ENCODE measurements around the gene NOP14. TPM values are rescaled to one million over a fixed set of nuclear protein-coding genes. Genes with fewer than 3 reads are reported as not detected.

NOP14 gene
- total RNA-seq, 1 experiment from 2014 or later = 39.5 TPM

DNA sequence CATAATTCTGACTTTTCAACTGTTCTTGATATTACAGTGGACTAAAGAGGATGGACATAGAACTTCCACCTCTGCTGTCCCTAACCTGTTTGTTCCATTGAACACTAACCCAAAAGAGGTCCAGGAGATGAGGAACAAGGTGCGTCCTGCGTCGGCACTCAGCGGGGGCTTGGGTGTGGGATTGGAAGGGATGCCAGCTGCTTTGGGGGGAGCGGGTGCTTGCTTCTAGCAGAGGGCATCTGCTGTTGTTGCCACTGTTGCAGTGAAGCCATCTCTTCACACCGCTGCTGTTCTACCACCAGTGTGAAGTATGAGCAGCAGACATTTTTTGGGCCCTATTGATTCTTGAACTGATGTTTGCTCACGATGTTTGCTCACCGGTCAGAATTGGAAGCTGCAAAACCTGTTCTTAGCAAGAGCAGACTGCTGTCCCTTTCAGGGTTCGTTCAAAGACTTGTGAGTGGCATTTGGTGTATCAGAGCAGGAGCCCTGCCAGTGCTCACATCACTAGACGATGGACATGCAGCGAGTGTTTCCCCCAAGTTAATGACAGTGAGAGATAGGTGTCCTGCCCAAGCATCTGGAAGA lies 55.4 kb downstream of the NOP14 start:
- Histone ChIP-seq H3K4me1 (no peaks in the 10 kb centered on the region), H3K4me3 (no peak overlapping the region), H3K9me3 (replicated peaks) (no peaks in the 10 kb centered on the region), H3K27me3 (no peaks in the 10 kb centered on the region), H3K27ac (no peak overlapping the region), H3K36me3 (peaks cover 31% of the 10 kb centered on the region)
- DNase-seq = no peak

DNA sequence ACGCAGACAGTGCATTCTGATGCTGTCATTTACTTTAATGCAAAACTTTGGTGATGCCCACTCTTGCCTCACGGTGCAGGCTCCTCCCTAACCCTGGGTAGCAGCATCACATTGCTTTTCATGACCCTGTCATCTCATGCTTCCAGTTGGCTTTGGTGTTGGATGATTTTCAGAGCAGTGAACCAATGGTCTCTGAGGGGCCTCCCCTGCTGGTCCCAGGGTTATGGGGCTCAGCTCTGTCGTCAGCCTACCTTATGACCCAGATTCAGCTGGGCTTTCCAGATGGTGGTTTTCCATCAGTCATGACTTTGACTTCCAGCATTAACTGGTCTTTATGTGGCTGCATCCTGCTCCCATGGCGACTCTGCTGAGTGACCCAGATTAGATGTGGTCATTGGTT lies 56.0 kb downstream of the NOP14 start:
- H3K4me1 ChIP-seq = no peaks in the 10 kb centered on the region
- DNase-seq = no peak
- H3K36me3 ChIP-seq = peaks cover 33% of the 10 kb centered on the region
- H3K27me3 ChIP-seq = no peaks in the 10 kb centered on the region
- H3K9me3 ChIP-seq (replicated peaks) = no peaks in the 10 kb centered on the region
- H3K27ac ChIP-seq = no peak overlapping the region
- H3K4me3 ChIP-seq = no peak overlapping the region

DNA sequence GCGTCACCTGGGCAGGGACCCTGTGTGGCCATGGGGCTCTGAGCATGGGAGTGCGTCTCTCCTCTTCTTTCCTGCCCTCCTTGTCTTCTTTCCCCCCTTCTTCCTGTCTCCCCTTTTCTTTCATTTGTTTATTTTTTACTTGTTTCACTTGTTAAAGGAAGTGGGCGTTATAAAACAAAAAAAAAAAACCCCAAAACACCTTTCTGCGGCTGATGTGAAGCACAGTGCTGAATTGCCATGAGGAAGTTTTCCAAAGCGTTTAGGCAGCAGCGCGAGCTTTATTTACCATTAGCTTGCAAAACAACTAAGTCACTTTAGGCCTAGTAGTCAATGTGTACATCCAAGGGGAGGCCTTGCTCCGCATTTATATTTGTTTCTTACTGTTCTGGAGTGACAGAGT lies 57.0 kb downstream of the NOP14 start:
- Histone ChIP-seq H3K27ac (no peak overlapping the region), H3K36me3 (peaks cover 42% of the 10 kb centered on the region), H3K4me3 (no peak overlapping the region), H3K27me3 (no peaks in the 10 kb centered on the region), H3K4me1 (no peaks in the 10 kb centered on the region), H3K9me3 (replicated peaks) (no peaks in the 10 kb centered on the region)
- no peak for DNase-seq

DNA sequence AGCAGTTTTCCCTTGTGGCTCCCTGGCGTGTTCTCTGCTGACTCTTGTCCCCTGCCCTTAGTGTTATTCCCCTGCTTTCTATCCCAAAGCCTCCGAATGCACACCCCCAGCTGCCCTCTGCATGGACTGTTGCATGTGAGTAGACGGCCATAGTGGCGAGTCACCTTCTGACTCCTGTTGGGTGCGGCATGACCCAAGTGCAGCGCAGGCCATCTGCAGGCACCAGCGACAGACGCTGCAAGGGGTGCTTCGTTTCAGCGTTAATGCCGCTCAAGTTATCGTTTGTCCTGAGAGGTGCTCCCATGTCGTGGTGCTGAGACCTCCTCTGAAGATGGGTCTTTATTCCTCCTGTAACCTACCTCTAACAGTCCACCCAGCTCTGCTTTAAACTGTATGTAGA lies 57.7 kb downstream of the NOP14 start:
- Histone ChIP-seq H3K4me3 (no peak overlapping the region), H3K9me3 (replicated peaks) (no peaks in the 10 kb centered on the region), H3K27me3 (no peaks in the 10 kb centered on the region), H3K36me3 (peaks cover 48% of the 10 kb centered on the region), H3K4me1 (no peaks in the 10 kb centered on the region), H3K27ac (no peak overlapping the region)
- no peak for DNase-seq

DNA sequence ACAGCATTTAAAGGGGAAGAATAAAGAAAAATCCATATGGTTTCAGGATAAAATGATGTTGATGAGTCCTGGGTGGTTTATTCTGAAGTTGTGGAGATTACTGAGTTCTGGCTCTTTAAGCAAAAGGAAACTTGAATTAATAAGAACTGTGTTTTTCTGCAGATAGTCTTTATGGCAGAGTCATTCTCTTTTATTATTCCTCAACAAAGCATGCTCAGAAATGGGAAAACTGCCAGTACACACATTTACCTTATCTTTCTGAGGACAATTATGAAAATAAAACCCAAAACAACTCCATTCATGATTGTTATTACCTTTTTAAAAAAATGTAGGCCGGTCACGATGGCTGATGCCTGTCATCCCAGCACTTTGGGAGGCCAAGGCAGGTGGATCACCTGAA lies 61.1 kb downstream of the NOP14 start:
- Histone ChIP-seq H3K4me1 (no peaks in the 10 kb centered on the region), H3K27ac (no peak overlapping the region), H3K4me3 (no peak overlapping the region), H3K36me3 (peaks cover 54% of the 10 kb centered on the region), H3K9me3 (replicated peaks) (no peaks in the 10 kb centered on the region), H3K27me3 (no peaks in the 10 kb centered on the region)
- no peak for DNase-seq

DNA sequence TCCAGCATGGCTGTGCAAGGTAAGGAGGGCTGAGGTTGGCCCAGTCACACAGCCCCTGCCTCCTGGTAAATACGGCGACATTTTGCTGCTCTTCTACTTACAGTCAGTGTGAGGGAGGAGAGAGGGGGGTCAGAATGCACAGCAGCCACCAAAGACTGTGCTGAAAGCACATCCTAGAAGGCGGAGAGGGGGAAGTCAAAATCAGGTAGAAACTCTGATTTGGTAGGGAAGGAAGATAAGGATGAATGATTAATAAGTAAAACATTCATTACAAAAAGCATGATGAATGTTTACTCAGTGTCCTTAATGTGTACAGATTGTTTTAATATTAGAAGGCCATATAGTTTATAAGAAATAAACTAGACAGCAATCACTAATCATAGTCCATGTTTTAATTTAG lies 62.0 kb downstream of the NOP14 start:
- Histone ChIP-seq H3K4me3 (no peak overlapping the region), H3K27me3 (no peaks in the 10 kb centered on the region), H3K27ac (no peak overlapping the region), H3K36me3 (peaks cover 51% of the 10 kb centered on the region), H3K9me3 (replicated peaks) (no peaks in the 10 kb centered on the region), H3K4me1 (no peaks in the 10 kb centered on the region)
- no peak for DNase-seq

DNA sequence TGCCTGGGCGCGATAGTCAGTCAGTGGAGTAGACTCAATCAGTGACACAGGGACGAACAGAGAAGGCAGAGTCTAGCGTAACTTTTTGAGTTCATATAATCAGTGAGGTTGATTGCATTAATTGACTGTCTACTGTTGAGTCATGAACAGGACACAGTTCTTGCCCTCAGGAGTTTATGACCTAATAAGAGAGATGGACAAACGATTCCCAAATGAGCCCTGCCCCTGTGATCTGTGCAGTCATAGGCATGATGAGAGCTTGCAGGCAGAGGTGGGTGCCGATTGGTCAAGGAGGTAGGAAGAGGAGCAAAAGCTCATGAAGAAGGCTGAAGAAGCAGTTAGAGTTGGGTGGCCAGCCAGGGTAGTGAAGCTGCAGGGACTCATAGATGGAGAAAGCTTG lies 62.5 kb downstream of the NOP14 start:
- peaks cover 50% of the 10 kb centered on the region for H3K36me3 ChIP-seq
- H3K9me3 ChIP-seq (replicated peaks) = no peaks in the 10 kb centered on the region

DNA sequence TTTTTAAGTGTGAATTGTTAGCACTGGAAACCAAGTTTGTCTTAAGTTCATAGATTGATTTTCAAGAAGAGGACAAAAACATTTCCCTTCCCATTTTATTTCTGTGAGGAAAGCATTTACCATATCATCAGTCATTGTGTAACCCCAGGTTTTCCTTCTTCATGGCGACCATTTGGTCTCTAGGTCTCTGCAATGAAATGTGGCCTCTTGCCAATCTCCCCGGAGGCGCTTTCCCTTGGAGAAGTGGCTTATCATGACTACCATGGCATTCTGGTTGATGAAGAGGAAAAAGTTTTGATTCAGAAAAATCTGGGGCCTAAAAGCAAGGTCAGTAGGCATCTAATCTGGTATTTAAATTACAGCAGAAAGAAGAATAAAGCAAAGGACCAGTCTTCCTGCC lies 65.2 kb downstream of the NOP14 start:
- Histone ChIP-seq H3K4me1 (no peaks in the 10 kb centered on the region), H3K27me3 (no peaks in the 10 kb centered on the region), H3K36me3 (peaks cover 57% of the 10 kb centered on the region), H3K9me3 (replicated peaks) (no peaks in the 10 kb centered on the region), H3K4me3 (no peak overlapping the region), H3K27ac (no peak overlapping the region)
- DNase-seq = no peak

More for the DNA sequence above, 62.5 kb downstream of the NOP14 start:
- H3K27me3 ChIP-seq = no peaks in the 10 kb centered on the region
- H3K4me1 ChIP-seq = no peaks in the 10 kb centered on the region
- no peak overlapping the region for H3K4me3 ChIP-seq
- DNase-seq = no peak
- no peak overlapping the region for H3K27ac ChIP-seq

DNA sequence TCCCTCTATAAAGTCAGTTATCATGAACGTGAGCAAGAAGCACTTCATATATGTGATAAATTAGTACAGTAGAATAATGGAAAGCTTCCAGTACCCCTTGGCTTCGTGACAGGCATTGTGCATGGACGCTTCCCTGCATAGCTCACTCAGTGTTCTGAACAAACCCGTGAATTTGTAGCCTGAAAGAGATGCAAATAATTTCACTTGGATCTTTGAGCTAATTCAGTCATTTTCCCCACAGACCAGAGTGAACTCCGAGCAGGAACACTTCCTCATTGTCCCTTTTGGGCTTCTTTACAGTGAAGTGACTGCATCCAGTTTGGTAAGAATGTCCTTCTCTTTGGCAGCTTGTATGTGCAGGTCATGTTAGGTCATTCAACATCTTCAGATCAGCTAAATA lies 69.4 kb downstream of the NOP14 start:
- Histone ChIP-seq H3K4me1 (no peaks in the 10 kb centered on the region), H3K27me3 (no peaks in the 10 kb centered on the region), H3K4me3 (no peak overlapping the region), H3K36me3 (peaks cover 25% of the 10 kb centered on the region), H3K27ac (no peak overlapping the region), H3K9me3 (replicated peaks) (no peaks in the 10 kb centered on the region)
- DNase-seq = no peak

DNA sequence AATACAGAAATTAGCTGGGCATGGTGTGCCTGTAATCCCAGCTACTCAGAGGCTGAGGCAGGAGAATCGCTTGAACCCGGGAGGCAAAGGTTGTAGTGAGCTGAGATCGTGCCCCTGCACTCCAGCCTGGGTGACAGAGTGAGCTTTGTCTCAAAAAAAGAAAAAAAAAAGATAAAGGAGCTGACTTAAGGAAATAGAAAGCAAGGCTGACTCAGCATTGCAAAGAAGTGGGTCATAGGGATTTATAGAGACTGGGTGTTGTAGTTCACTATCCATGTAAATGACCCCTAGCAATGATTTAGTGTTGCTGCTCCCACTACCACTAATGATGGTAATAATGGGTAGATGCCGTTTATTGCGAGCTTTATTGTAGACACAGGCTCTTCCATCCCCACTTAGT lies 71.9 kb downstream of the NOP14 start:
- no peak overlapping the region for H3K4me3 ChIP-seq
- no peaks in the 10 kb centered on the region for H3K27me3 ChIP-seq
- no peaks in the 10 kb centered on the region for H3K9me3 ChIP-seq (replicated peaks)
- H3K36me3 ChIP-seq = peaks cover 16% of the 10 kb centered on the region
- DNase-seq = no peak
- no peak overlapping the region for H3K27ac ChIP-seq
- H3K4me1 ChIP-seq = no peaks in the 10 kb centered on the region

DNA sequence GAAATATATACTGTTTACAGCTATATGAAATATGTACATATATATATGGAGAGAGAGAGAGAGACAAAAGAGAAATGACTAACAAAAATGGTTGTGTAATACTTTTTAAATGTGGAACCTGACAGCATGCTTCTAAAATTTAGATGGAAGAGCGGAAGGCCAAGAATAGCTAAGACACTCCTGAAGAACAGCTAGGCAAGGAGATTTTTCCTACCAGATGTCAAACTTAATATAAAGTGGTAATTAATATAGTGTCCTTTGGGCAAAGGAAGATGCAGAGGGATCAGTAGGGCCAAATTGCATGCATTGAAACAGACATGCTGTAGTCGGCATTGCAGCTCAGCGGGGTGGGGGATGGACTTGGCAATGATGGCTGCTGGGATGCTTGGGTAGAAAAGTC lies 74.3 kb downstream of the NOP14 start:
- H3K27ac ChIP-seq = no peak overlapping the region
- no peak overlapping the region for H3K4me3 ChIP-seq
- H3K36me3 ChIP-seq = peaks cover 13% of the 10 kb centered on the region
- H3K9me3 ChIP-seq (replicated peaks) = no peaks in the 10 kb centered on the region
- H3K27me3 ChIP-seq = no peaks in the 10 kb centered on the region
- H3K4me1 ChIP-seq = no peaks in the 10 kb centered on the region
- DNase-seq = no peak

Other genes starting within 250 kb of the NOP14 start
- gene TNIP2, start 207.1 kb downstream of the NOP14 start, total RNA-seq (2014; rRNA removed; shearing (Covaris generic)) = 25.8 and 28.8 TPM in 2 replicates
- 22.0 and 28.1 TPM in 2 replicates for gene SH3BP2, start 170.3 kb downstream of the NOP14 start, total RNA-seq (2014; rRNA removed; shearing (Covaris generic))
- gene ADD1, start 119.6 kb downstream of the NOP14 start, total RNA-seq (2014; rRNA removed; shearing (Covaris generic)) = 131 and 139 TPM in 2 replicates
- gene GRK4, start 165 bp upstream of the NOP14 start, total RNA-seq (2014; rRNA removed; shearing (Covaris generic)) = 3.8 and 5.9 TPM in 2 replicates
- gene HTT-AS, start 111.1 kb upstream of the NOP14 start, total RNA-seq (2014; rRNA removed; shearing (Covaris generic)) = not detected in 2 replicates
- gene HTT, start 111.3 kb upstream of the NOP14 start, total RNA-seq (2014; rRNA removed; shearing (Covaris generic)) = 24.3 and 30.7 TPM in 2 replicates

All from SJCRH30 (cell line).